ENCODE results near the gene LPCAT1.

- no peak for TF ChIP-seq POLR2A (IDR thresholded peaks at IDR 0.05; ENCODE audit: low read length)
- TF ChIP-seq GATA1 (IDR thresholded peaks at IDR 0.05; ENCODE audit: low read depth, low read length): no peak
These were observed 13.9 kb upstream of the LPCAT1 start for GRCh38 chr5:1537603-1538154.
